Prostate gland (tissue), 2 donors: Measurements from ENCODE around the gene FES. TPM values are rescaled to one million over a fixed set of nuclear protein-coding genes. Genes with fewer than 3 reads are reported as not detected.
"Not testable (repeated sequence)": the region's sequence is repeated elsewhere in the genome, so short reads cannot be mapped to it uniquely, and the experiment has no call there.

ENCODE experiments used
- DNase-seq: peaks from one replicate; pipeline ENCODE4 v3.0.0-alpha.2; 2019; ENCODE audit warnings: low spot score
- H3K27ac ChIP-seq, 2 donors: fragments of 200-600 bp; sonication (generic); 2 replicates each; pipeline ENCODE4 v1.5.1; 2017 to 2019
- H3K27me3 ChIP-seq: fragments of 200-600 bp; sonication (generic); replicated peaks from 2 replicates; pipeline ENCODE4 v1.5.1; 2019; ENCODE audit not compliant: insufficient read depth
- H3K36me3 ChIP-seq, 2 donors: fragments of 200-600 bp; sonication (generic); 1 replicate in 1 of 2; 2 replicates in 1 of 2; pipeline versions ENCODE4 v1.5.1 to v1.8.1; 2017 to 2019
- H3K4me1 ChIP-seq: fragments of 200-600 bp; sonication (generic); replicated peaks from 2 replicates; pipeline ENCODE4 v1.5.1; 2019
- H3K4me3 ChIP-seq, 2 donors: fragments of 200-600 bp; sonication (generic); 2 replicates each; pipeline ENCODE4 v1.5.1; 2017 to 2019
- H3K9me3 ChIP-seq: fragments of 200-600 bp; sonication (generic); 2 replicates; pipeline ENCODE4 v1.5.1; 2017
- POLR2A ChIP-seq: fragments of 450-650 bp; IDR thresholded peaks from one replicate; pipeline ENCODE4 v1.6.1; 2016; ENCODE audit warnings: antibody characterized with exemption, mild to moderate bottlenecking
- POLR2AphosphoS5 ChIP-seq: sonication (generic); formaldehyde crosslinking; IDR thresholded peaks from one replicate; pipeline ENCODE4 v1.6.1; 2017; ENCODE audit warnings: antibody characterized with exemption
- WGBS: methylation state at CpG from one replicate; pipeline ENCODE4 v1.1.5; 2018; 5-methylcytosine and 5-hydroxymethylcytosine counted together
- intact Hi-C: fragments of 100-400 bp; cut with DNase I; formaldehyde crosslinking; loops from one replicate; pipeline ENCODE4 v1.14.2; 2022
- total RNA-seq, 2 donors: library from RNA; depleted of rRNA; stranded (reverse); fragments of >200 nt; gene quantifications; one replicate each; pipeline ENCODE4 v1.1.0, GENCODE V29; 2016
- TF ChIP-seq, protein P1 (sequence below), 4 experiments: fragments of 200-600 bp in 2 of 4; fragments of 450-650 bp in 2 of 4; sonication (generic) in 2 of 4; IDR thresholded peaks; 1 replicate in 3 of 4; 2 replicates in 1 of 4; pipeline ENCODE4 v1.5.1; 2016 to 2019; ENCODE audit warnings: antibody characterized with exemption in 4 of 4, mild to moderate bottlenecking in 2 of 4, moderate library complexity in 2 of 4

The FES gene
- total RNA-seq, 2 donors from 2014 or later = 22.8 to 33.9 TPM

DNA sequence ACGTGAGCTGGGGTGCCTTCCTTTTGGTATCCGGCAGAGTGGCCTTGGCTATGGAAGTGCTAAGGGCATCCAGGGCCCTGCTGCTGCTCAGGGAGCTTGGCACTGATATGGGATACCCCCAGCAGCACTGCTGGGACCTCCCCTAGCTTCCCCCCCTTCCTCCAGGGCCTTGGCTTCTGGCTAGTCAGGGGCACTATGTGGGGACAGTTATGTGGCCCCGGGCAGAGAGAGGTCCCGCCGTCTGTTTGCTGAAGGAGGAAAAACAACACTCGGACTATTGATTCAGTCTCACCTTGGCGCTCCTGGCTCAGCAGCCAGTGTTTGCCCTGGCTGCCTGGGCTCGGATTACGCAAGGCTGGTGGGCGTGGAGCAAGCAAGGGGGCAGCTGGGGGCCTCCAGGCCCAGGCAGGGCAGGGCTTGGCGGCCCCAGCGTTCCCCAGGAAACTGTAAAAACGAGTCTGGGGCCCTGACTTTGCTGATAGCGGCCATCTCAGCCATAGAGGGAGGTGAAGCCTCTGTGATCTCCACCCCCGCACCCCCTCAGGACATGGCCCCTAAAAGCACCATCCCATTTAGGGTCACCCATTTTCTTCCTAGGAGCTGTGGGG, 10.2 kb upstream of the FES start:
- Histone ChIP-seq H3K36me3 (peaks cover 11 to 37% of the 10 kb centered on the region in 2 donors), H3K4me3 (peak overlapping the region in 1 of 2 donors; percentile 89), H3K27ac (peak overlapping the region; percentile 93 to 94), H3K27me3 (no peaks in the 10 kb centered on the region), H3K9me3 (no peaks in the 10 kb centered on the region), H3K4me1 (peaks cover 20% of the 10 kb centered on the region)
- intact Hi-C loops = loop anchor here (5.0 kb wide), 1 partner anchor 157 kb away; the partner anchor contains the start of gene BLM
- WGBS = 23% methylated on average over 15 of the region's 15 CpGs
- peak; percentile 51 for DNase-seq
- TF ChIP-seq POLR2AphosphoS5 (peak; percentile 15), POLR2A (no peak)
- TF ChIP-seq, protein P1, sequence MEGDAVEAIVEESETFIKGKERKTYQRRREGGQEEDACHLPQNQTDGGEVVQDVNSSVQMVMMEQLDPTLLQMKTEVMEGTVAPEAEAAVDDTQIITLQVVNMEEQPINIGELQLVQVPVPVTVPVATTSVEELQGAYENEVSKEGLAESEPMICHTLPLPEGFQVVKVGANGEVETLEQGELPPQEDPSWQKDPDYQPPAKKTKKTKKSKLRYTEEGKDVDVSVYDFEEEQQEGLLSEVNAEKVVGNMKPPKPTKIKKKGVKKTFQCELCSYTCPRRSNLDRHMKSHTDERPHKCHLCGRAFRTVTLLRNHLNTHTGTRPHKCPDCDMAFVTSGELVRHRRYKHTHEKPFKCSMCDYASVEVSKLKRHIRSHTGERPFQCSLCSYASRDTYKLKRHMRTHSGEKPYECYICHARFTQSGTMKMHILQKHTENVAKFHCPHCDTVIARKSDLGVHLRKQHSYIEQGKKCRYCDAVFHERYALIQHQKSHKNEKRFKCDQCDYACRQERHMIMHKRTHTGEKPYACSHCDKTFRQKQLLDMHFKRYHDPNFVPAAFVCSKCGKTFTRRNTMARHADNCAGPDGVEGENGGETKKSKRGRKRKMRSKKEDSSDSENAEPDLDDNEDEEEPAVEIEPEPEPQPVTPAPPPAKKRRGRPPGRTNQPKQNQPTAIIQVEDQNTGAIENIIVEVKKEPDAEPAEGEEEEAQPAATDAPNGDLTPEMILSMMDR (IDR thresholded peaks at IDR 0.05) = no peak

DNA sequence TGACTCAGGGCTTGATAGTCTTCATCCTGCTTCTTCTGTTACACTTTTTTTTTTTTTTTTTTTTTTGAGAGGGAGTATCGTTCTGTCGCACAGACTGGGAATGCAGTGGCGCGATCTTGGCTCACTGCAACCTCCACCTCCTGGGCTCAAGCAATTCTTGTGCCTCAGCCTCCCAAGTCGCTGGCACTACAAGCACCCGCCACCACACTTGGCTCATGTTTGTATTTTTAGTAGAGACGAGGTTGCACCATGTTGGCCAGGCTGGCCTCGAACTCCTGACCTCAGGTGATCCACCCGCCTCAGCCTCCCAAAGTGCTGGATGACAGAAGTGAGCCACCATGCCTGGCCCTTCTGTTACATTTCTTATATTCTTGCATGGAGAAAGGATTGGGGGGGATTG, 9.3 kb upstream of the FES start:
- Histone ChIP-seq H3K4me1 (peaks cover 20% of the 10 kb centered on the region), H3K36me3 (peaks cover 11 to 45% of the 10 kb centered on the region in 2 donors)
- H3K4me3 ChIP-seq, DNase-seq, H3K27ac ChIP-seq, H3K9me3 ChIP-seq, H3K27me3 ChIP-seq: not testable (repeated sequence)
- 87% methylated on average over 9 of the region's 9 CpGs for WGBS
- intact Hi-C loops = loop anchor here (5.0 kb wide), 1 partner anchor 158 kb away; the partner anchor contains the start of gene BLM

DNA sequence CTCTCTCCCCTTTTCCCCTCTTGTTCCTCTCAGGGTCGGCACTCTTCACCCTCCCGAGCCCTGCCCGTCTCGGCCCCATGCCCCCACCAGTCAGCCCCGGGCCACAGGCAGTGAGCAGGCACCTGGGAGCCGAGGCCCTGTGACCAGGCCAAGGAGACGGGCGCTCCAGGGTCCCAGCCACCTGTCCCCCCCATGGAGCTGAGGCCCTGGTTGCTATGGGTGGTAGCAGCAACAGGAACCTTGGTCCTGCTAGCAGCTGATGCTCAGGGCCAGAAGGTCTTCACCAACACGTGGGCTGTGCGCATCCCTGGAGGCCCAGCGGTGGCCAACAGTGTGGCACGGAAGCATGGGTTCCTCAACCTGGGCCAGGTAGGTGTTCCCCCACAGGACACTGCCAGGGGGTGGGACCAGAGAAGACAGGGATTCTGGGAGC, 8.7 kb upstream of the FES start:
- no peak overlapping the region for H3K4me3 ChIP-seq
- no peaks in the 10 kb centered on the region for H3K27me3 ChIP-seq
- no peak for DNase-seq
- intact Hi-C loops = no loop called here
- H3K4me1 ChIP-seq = peaks cover 20% of the 10 kb centered on the region
- peaks cover 15 to 50% of the 10 kb centered on the region in 2 donors for H3K36me3 ChIP-seq
- H3K27ac ChIP-seq = no peak overlapping the region
- TF ChIP-seq, protein P1 (IDR thresholded peaks at IDR 0.05) = no peak
- TF ChIP-seq POLR2AphosphoS5 (no peak), POLR2A (no peak)
- no peaks in the 10 kb centered on the region for H3K9me3 ChIP-seq
- 94% methylated on average over 12 of the region's 12 CpGs for WGBS

DNA sequence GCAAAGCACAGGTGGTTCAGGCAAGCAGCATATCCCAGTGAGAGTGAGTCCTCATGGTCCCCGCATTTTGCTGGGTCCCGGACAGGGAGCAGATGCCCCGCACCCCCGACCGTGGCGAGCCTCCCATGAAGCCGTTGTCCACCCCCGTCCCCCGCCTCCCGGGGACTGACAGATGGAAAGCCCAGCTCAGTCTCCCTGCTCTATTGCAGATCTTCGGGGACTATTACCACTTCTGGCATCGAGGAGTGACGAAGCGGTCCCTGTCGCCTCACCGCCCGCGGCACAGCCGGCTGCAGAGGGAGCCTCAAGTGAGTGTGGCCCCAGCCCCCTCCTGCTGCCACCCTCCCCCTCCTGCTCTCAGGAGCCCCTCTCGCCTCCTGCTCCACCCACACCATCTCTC, 8.3 kb upstream of the FES start:
- no peak for TF ChIP-seq POLR2AphosphoS5
- no peak for TF ChIP-seq POLR2A
- TF ChIP-seq, protein P1 (IDR thresholded peaks at IDR 0.05) = no peak
- intact Hi-C loops = no loop called here

DNA sequence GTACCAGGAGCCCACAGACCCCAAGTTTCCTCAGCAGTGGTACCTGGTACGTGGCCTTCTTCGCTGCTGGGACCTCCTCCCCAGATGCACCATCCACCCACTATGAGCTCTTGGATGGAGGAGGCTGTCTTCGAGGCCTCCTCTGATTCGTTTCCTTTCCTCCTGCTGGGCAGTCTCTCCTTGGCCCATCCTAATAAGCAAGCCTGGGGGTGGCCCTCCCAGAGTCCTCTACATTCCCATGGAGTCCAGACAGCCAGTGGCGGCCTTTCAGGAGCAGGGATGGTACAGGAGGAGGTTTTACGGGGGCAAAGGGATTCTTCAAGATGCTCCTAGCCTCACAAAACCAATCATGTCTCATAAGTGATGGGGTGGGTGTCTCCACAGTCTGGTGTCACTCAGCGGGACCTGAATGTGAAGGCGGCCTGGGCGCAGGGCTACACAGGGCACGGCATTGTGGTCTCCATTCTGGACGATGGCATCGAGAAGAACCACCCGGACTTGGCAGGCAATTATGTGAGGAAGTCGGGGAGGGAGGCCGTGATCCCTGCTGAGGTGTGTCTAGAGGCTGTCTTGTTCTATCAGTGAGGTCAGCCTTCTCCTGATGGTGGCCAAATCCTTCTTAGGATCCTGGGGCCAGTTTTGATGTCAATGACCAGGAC, 7.7 kb upstream of the FES start:
- peaks cover 20 to 59% of the 10 kb centered on the region in 2 donors for H3K36me3 ChIP-seq
- WGBS = 90% methylated on average over 15 of the region's 15 CpGs
- intact Hi-C loops = no loop called here
- H3K9me3 ChIP-seq = no peaks in the 10 kb centered on the region
- no peaks in the 10 kb centered on the region for H3K27me3 ChIP-seq
- DNase-seq = no peak
- TF ChIP-seq, protein P1 (IDR thresholded peaks at IDR 0.05) = no peak
- no peak for TF ChIP-seq POLR2AphosphoS5
- no peak for TF ChIP-seq POLR2A
- no peak overlapping the region for H3K4me3 ChIP-seq
- H3K4me1 ChIP-seq = peaks cover 20% of the 10 kb centered on the region
- no peak overlapping the region for H3K27ac ChIP-seq

More for the DNA sequence above, 8.3 kb upstream of the FES start:
- H3K36me3 ChIP-seq = peaks cover 16 to 53% of the 10 kb centered on the region in 2 donors
- no peaks in the 10 kb centered on the region for H3K27me3 ChIP-seq
- peaks cover 20% of the 10 kb centered on the region for H3K4me1 ChIP-seq
- H3K4me3 ChIP-seq = no peak overlapping the region
- DNase-seq = no peak
- no peak overlapping the region for H3K27ac ChIP-seq
- 95% methylated on average over 16 of the region's 20 CpGs for WGBS
- no peaks in the 10 kb centered on the region for H3K9me3 ChIP-seq
